OCI-LY1 (cell line): Measurements from ENCODE around the gene LAMC2.

ENCODE experiments used
- H2AFZ ChIP-seq: fragments of 200-600 bp; sonication (generic), shearing (Covaris generic); 2 replicates; pipeline ENCODE4 v1.6.0; 2014; ENCODE audit warnings: antibody characterized with exemption, mild to moderate bottlenecking, low read length
- H3F3A ChIP-seq: fragments of 200-600 bp; sonication (generic), shearing (Covaris generic); 2 replicates; pipeline ENCODE4 v1.6.0; 2014; ENCODE audit warnings: mild to moderate bottlenecking, antibody characterized with exemption, low read length, moderate library complexity; ENCODE audit not compliant: insufficient read depth
- H3K27ac ChIP-seq: fragments of 200-600 bp; sonication (generic); 2 replicates; pipeline ENCODE4 v1.5.1; 2014; ENCODE audit warnings: low read length, mixed run types, mild to moderate bottlenecking, low read depth; ENCODE audit not compliant: poor library complexity, severe bottlenecking
- H3K27me3 ChIP-seq: fragments of 200-600 bp; sonication (generic); 2 replicates; pipeline ENCODE4 v1.6.0; 2014; ENCODE audit warnings: antibody characterized with exemption, mild to moderate bottlenecking, low read length, moderate library complexity; ENCODE audit not compliant: insufficient read depth
- H3K36me3 ChIP-seq: fragments of 200-600 bp; sonication (generic); 2 replicates; pipeline ENCODE4 v1.6.1; 2014; ENCODE audit warnings: mild to moderate bottlenecking, antibody characterized with exemption, low read length, moderate library complexity, mixed read lengths; ENCODE audit not compliant: insufficient read depth
- H3K4me1 ChIP-seq: fragments of 200-600 bp; sonication (generic); 2 replicates; pipeline ENCODE4 v1.5.1; 2014; ENCODE audit warnings: mild to moderate bottlenecking, low read length, moderate library complexity; ENCODE audit not compliant: insufficient read depth, severe bottlenecking
- H3K4me2 ChIP-seq: fragments of 200-600 bp; sonication (generic), shearing (Covaris generic); 2 replicates; pipeline ENCODE4 v1.6.1; 2014; ENCODE audit warnings: low read length
- H3K4me3 ChIP-seq: fragments of 200-600 bp; sonication (generic); 2 replicates; pipeline ENCODE4 v1.5.1; 2014; ENCODE audit warnings: low read length, low read depth, mild to moderate bottlenecking, mixed read lengths; ENCODE audit not compliant: poor library complexity, severe bottlenecking
- H3K79me2 ChIP-seq: fragments of 200-600 bp; shearing (Covaris generic); 2 replicates; pipeline ENCODE4 v1.6.1; 2016; ENCODE audit warnings: mixed run types, low read length, mixed read lengths; ENCODE audit not compliant: insufficient read depth
- H3K9ac ChIP-seq: fragments of 200-600 bp; sonication (generic), shearing (Covaris generic); 2 replicates; pipeline ENCODE4 v1.6.1; 2014; ENCODE audit warnings: mild to moderate bottlenecking, low read length, mixed read lengths
- H3K9me2 ChIP-seq: fragments of 200-600 bp; sonication (generic), shearing (Covaris generic); 2 replicates; pipeline ENCODE4 v1.6.1; 2014; ENCODE audit warnings: low read depth, mild to moderate bottlenecking, low read length, mixed read lengths
- H3K9me3 ChIP-seq: fragments of 200-600 bp; shearing (Covaris generic); 2 replicates; pipeline ENCODE4 v1.6.1; 2014; ENCODE audit warnings: low read length, mixed read lengths
- H4K20me1 ChIP-seq: fragments of 200-600 bp; sonication (generic), shearing (Covaris generic); 2 replicates; pipeline ENCODE4 v1.6.0; 2016; ENCODE audit warnings: mild to moderate bottlenecking, low read length; ENCODE audit not compliant: insufficient read depth
- EZH2 ChIP-seq: fragments of 200-600 bp; sonication (generic), shearing (Covaris generic); IDR thresholded peaks from 2 replicates; pipeline ENCODE4 v1.8.0; 2017; ENCODE audit warnings: borderline replicate concordance, mixed run types, mild to moderate bottlenecking, antibody characterized with exemption, low read length, moderate library complexity, mixed read lengths
- TF ChIP-seq, protein P1 (sequence below): fragments of 200-600 bp; sonication (generic), shearing (Covaris generic); IDR thresholded peaks from 2 replicates; pipeline ENCODE4 v1.5.1; 2017; ENCODE audit warnings: mild to moderate bottlenecking, antibody characterized with exemption, low read length, moderate library complexity, mixed read lengths

The LAMC2 gene

DNA sequence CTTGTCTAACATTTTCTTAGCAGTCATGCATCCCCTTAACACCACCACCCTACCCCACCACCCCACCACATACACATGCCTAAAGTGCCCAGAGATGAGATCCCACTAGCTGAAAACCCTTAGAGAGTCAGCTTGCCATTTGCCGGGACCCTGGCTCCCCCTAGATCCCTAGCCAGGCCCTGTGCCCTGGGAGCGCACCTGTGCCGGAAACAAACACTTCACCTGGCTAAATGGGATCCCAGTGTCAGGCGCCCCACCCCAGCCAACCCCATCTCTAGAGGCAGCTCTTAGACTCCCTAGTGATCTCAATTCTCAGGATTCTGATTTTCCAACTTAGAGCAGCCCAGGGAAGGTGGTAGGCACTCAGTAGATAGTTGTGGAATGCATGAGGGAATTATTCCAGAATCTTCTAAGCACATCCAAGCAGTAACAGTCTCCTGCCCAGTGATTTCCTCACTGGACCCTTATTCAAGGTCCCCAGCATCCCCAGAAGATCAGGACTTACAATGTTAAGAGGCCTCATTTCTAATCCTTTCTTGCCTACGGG is 105.2 kb downstream of the LAMC2 start:
- Histone ChIP-seq H3K27me3 (peaks cover 9% of the 10 kb centered on the region; the same call in 1 of the 2 replicates), H4K20me1 (no peaks in the 10 kb centered on the region), H3K36me3 (no peaks in the 10 kb centered on the region), H3K79me2 (no peaks in the 10 kb centered on the region), H3K9me3 (no peaks in the 10 kb centered on the region), H3F3A (no peaks in the 10 kb centered on the region), H3K27ac (no peak overlapping the region), H3K4me1 (no peaks in the 10 kb centered on the region), H3K9ac (no peak overlapping the region), H3K9me2 (no peaks in the 10 kb centered on the region), H3K4me2 (no peak overlapping the region), H3K4me3 (no peak overlapping the region), H2AFZ (no peak overlapping the region)
- TF ChIP-seq EZH2: no peak
- TF ChIP-seq, protein P1, sequence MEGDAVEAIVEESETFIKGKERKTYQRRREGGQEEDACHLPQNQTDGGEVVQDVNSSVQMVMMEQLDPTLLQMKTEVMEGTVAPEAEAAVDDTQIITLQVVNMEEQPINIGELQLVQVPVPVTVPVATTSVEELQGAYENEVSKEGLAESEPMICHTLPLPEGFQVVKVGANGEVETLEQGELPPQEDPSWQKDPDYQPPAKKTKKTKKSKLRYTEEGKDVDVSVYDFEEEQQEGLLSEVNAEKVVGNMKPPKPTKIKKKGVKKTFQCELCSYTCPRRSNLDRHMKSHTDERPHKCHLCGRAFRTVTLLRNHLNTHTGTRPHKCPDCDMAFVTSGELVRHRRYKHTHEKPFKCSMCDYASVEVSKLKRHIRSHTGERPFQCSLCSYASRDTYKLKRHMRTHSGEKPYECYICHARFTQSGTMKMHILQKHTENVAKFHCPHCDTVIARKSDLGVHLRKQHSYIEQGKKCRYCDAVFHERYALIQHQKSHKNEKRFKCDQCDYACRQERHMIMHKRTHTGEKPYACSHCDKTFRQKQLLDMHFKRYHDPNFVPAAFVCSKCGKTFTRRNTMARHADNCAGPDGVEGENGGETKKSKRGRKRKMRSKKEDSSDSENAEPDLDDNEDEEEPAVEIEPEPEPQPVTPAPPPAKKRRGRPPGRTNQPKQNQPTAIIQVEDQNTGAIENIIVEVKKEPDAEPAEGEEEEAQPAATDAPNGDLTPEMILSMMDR: no peak

DNA sequence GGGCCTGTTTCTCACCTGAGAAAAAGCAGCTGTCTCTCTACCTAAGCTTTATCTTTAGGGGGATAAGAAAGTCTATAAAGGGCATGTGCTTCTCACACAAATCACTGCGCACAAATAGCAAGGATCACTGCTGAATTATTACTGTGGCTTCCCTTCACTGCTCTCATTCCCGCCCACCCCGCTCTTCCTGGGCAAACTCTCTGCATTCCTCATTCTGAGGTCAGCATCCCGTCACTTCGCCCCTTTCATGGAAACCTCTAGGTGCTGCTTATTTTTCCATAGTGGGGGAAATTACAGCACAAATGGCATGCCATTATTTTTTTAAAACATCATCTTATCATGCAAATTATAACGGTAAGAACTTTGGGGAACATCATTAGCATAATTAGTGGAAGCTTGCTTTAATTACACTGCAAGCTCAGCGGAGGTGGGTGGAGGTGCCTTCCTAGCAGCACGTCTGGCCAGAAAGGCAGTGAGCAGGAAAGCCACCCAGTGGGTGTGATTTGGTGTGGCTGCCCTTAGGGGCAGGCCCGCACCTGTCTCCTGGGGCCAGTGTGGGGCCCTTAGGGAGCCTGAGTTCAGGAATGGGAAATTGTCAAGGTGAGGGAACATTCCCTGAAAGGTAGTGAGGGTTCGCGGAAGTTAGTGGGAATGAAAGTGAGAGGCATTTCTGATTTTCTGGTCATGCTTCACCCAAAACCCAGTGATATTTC is 105.9 kb downstream of the LAMC2 start:
- H3K27ac ChIP-seq: no peak overlapping the region
- no peaks in the 10 kb centered on the region for H3K36me3 ChIP-seq
- no peak for TF ChIP-seq EZH2

DNA sequence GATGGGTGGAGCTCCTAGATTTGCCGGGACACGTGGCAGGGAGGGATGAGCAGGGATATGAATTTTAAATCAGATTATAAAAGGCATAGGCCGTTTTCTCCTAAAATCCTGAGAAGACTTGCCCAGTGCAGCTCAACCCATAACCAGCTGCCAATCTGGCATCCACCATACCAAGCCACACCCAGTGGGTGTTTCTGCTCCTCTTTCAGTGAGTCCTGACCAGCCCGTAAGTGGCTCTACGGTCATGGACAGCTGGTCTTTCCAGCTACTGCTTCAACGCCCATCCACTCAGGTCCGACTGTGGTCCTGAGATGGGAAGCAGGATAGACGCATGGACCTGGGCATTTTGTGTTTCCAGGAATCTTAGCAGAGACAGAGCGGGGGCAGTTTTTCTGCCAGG is 107.2 kb downstream of the LAMC2 start:
- Histone ChIP-seq H3K36me3 (no peaks in the 10 kb centered on the region), H3K4me2 (no peak overlapping the region), H3F3A (no peaks in the 10 kb centered on the region), H4K20me1 (no peaks in the 10 kb centered on the region), H3K79me2 (no peaks in the 10 kb centered on the region), H3K9ac (no peak overlapping the region), H2AFZ (no peak overlapping the region), H3K4me3 (no peak overlapping the region), H3K27ac (no peak overlapping the region), H3K9me3 (no peaks in the 10 kb centered on the region), H3K4me1 (no peaks in the 10 kb centered on the region), H3K9me2 (no peaks in the 10 kb centered on the region), H3K27me3 (peaks cover 8% of the 10 kb centered on the region; the same call in 1 of the 2 replicates)
- TF ChIP-seq, protein P1: no peak
- no peak for TF ChIP-seq EZH2

More for the DNA sequence above, 105.9 kb downstream of the LAMC2 start:
- Histone ChIP-seq H3K4me1 (no peaks in the 10 kb centered on the region), H3K4me2 (no peak overlapping the region), H3F3A (no peaks in the 10 kb centered on the region), H3K4me3 (no peak overlapping the region), H2AFZ (no peak overlapping the region), H3K9ac (no peak overlapping the region), H3K27me3 (peaks cover 9% of the 10 kb centered on the region; the same call in 1 of the 2 replicates), H3K9me3 (no peaks in the 10 kb centered on the region), H4K20me1 (no peaks in the 10 kb centered on the region), H3K9me2 (no peaks in the 10 kb centered on the region), H3K79me2 (no peaks in the 10 kb centered on the region)
